HG03469 (cell line): ENCODE results near the gene PLAAT3.
"Not testable (repeated sequence)": the region's sequence is repeated elsewhere in the genome, so short reads cannot be mapped to it uniquely, and the experiment has no call there.

Experiments
- ATAC-seq: cut with Tn5 transposase; IDR thresholded peaks from one replicate; pipeline ENCODE4 v1.9.1; 2021; ENCODE audit warnings: mild to moderate bottlenecking, moderate library complexity, moderate number of reproducible peaks; ENCODE audit not compliant: unreplicated experiment

PLAAT3 gene

DNA sequence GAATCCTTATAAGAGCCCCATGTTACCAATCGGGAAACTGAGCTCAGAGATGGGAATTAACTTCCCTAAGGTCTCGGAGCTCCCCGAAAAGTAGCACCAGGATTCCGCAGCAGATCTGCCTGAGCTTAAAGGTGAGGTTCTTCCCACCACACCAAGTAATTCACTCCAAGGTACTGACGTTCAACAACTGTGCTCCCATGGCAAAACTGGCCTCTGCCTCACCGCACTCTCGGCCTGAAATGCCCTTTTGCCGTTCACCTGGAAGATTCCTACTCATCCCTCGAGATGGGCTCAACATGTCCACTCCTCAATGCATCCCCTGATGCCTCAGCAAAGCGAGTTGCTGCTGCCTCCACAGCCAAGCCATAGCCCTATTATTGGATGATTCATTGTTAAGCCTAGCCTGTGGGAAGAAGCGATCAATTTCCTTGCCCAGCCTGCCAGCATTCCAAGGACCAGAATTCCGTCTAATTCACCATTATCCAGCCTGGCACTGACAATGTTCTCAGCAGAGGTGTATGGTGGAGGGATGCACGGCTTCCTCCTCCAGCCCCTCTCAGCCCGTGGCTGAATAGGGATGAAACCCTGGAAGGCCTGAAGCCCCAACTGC lies 4.2 kb downstream of the PLAAT3 start:
- no peak for ATAC-seq

DNA sequence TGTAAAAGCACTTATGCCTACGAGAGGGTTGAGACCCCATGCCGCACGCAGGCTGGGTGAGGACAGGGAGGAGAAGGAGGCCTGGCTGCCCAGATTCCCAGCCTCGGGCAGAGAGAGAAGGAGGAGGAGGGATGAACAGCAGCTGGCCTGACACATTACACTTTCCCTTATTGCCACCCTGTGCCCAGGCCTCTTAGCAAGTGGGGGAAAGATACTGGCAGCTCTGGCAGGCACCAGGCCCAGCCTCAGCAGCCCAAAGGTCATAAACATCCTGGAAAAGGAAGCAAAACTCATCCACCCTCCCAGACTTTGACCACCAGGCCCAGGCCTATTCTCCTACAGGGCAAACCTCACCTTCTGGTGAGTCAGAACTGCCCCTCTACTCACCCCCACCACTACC lies 4.7 kb downstream of the PLAAT3 start:
- ATAC-seq: no peak

DNA sequence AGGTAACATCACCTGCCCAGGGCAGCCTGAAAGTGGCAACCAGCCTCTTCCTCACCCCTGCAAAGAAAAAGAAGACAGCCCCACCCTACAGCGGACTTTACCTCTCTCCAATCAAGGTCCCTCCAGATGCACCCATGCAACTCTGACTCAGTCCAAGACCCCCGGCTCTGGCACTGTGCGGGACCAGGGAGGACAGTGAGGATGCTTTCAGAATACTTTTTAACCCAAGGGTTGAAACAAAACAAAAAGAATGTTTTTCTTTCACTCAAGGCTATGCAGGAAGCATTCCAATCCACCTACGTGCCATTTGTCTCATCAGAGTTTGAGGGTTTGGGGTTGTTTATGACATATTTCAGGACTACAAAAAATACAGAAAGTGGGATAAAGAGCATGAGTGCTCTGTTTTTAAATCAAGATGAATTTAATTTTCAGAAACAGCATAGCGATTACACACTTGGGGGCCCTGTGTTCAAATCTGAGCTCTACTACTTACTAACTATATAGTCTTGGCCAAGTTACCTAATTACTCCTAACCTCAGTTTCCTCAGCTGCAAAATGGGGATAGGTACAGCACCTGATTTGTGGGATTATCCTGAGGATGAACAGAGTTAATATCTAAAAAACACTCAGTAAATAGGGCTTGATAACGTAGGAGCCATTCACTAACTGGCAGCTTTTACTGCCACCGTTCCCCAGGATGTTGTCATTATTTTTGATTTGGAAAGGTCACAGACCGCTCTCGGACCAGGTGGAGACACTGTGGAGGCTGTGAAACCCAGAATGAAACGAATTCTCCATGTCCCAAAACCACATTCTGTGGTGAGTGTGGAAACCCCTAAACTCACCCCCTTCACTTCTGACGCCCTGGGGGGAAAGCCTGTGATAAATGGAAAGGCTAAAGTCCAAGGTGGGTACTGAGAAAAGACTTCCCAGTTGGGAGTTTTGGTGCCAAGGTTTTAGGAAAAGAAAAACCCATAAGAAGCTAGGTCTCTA lies 5.6 kb downstream of the PLAAT3 start:
- no peak for ATAC-seq

DNA sequence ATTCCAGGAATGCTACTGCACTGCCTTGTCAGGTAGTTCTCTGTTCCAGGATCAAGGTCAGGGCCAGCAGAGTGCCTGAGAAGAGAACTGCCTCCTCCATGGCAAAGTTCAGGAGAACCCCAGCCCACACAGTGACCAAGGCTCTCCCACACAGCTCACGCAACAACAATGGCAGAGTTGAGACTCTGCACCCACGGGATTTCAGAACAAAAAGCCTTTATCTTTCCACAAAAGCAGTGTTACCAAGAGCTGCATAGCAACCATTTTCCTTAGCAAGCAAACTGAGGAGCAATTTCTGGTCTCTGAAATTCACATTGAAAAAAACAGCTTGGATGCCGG lies 11.1 kb downstream of the PLAAT3 start:
- ATAC-seq: no peak

DNA sequence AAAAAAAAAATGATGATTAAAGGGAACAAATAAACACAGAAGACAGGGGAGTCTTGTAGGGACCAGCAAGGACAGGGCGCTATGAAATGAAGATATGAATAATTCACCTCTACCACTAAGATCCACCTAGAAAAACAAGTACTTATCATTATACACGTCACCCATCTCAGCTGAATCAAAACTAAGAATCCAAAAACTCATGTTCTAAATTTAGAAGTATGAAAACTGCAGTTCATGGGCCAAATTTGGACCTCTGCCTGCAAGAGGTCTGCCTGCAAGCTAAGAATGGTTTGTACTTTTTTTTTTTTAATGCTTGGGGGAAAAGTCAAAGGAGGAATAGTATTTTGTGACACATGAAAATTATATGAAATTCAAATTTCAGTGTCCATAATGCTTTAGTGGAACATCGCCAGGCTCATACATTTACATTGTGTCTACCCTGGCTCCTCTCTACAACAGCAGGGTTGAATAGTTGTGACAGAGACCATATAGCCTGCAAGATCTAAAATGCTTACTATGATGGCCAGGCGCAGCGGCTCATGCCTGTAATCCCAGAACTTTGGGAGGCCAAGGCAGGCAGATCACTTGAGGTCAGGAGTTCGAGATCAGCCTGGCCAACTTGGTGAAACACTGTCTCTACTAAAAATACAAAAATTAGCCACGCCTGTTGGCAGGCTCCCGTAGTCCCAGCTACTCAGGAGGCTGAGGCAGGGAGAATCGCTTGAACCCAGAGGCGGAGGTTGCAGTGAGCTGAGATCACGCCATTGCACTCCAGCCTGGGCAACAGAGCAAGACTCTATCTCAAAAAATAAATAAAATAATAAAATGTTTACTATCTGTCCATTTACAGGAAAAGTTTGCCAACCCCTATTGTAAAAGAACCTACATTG lies 11.7 kb downstream of the PLAAT3 start:
- not testable (repeated sequence) for ATAC-seq

DNA sequence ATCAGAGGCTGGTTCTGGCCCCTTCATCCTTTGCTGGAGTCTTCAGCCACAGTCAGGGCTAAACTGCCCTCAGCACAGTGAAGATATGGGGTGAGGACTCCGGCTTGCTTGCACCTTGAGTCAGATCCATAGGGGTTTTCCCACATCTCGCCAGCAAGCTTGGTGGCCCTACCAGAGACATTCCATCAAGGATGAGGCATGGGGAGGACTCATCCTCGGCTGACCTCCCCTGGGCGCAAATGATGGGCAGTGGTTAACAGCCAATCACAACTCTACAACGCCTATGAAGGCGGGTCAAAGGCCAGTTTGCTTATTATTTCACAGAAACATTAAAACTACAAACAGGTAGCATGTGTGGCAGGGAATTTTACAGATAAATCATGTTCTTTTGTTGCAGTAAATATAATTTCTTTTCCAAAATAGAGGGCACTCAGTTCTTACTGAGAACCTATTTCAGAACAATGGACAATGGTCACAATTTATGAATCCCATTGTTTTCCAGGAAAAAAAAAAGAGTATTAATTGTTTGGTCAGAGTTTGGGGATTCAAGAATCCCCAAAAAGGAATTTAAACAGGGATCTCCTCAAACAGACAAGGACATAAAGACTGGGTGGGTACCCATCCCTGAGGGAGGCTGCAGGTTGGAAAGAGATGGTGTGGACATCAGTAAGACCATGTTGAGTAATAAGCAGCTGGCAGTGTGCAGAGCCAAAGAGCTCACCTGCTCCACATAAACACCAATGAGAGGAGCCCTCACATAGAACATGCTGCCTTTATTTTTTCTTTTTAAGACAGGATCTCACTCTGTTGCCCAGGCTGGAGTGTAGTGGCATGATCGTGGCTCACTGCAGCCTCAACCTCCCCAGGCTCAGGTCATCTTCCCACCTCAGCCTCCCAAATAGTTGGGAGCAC lies 14.8 kb downstream of the PLAAT3 start:
- no peak for ATAC-seq

DNA sequence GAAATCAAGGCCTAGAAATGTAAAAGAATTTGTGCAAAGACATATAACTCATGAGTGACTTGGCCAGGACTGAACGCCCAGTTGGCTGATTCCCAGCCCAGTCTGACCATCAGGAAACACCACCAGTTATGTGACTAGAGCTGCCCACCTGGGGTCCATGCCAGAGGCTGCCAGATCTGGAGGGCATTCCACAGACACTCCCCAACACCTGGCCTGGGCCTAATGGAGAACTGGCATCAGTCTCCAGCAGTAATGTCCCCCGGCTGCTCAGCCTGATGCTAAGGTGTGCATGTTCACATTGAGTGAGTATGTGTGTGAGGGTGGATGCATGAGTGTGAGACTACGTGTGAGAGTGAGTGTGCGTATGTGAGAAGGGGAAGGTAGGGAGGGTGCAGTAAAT lies 15.7 kb downstream of the PLAAT3 start:
- no peak for ATAC-seq

DNA sequence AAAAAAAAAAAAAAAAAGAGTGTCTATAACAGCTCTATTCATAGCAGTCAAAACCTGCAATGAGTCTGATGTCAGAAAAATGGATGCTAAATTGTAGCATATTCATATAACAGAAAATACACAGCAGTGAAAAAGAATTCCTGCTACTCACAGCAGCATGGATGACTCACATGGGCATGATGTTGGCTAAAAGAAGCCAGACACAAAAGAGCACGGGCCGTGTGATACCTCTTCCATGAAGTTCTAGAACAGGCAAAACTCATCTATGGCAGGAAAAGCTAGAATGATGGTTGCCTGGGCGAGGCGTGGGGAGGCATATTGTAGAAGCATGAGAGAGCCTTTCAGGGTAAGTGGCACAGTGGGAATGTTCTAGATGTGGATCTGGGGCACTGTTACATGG lies 18.9 kb downstream of the PLAAT3 start:
- ATAC-seq: no peak

DNA sequence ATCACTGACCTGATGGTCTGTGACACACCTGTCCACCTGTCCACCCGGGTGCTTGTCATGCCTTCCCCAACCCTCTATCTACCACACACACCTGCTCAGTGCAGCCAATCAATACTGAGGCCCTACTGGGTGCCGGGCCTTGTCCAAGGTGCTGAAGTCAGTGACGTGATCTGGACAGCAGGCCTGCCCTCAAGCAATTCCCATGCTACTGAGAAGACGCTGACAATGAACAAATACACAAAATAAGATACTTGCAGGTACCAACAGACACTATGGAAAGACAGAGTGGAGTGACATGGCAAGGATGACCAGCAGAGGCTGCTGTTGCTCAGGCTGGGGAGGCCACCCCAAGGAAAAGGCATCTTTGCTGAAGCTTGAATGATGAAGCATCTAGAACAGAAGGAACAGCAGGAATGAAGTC lies 21.2 kb downstream of the PLAAT3 start:
- no peak for ATAC-seq

DNA sequence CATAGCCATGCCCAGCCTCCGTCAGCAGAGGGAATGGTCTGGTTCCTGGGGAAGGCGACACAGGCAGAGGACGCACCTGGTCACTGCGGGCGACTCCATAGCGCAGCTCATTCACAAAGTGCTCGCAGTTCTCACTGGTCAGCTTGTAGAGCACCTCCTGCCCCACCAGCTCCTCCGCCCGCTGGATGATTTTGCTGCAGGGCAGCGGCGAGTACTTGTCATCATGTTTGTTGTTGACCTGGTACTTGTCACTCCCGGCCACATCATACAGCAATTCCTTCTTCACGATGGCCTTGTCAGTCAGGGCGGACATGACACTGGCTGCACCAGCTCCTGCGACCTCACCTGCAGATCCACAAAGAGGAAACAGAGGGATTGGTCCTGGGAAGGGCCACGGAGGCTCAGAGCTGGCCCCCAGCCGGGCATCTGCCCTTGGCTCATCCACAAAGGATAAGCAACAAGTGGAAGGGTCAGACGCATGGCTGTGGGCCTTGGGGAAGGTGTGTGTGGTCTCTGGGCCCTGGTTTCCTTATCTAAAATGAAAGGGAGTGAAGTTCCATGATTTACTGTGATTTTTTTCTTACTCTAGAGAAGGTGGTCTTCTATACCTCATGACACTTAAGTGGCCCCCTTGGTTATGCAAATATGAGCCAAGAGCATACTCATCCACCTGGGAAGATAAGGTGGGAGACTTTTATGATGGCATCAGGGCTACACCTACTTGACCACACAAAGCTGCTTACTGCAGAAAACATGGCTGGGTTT lies 24.0 kb downstream of the PLAAT3 start:
- no peak for ATAC-seq

DNA sequence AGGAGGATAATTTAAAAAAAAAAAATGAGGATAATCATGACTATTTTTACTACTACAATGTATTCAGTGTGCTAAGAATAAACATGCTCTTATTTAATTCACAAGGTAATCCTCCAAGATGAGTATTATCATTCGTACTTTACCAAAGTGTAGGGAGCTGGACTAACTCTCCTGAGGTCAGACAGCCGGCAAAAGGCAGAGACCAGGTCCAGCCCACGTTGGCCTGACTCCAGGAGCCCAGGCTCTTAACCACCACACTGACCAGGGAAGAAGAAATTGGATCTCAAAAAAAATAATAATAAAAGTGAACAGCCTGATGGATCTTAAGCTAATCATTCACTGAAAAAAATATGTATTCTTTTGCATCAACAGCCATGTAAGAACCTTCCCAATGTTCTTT lies 25.2 kb downstream of the PLAAT3 start:
- no peak for ATAC-seq

DNA sequence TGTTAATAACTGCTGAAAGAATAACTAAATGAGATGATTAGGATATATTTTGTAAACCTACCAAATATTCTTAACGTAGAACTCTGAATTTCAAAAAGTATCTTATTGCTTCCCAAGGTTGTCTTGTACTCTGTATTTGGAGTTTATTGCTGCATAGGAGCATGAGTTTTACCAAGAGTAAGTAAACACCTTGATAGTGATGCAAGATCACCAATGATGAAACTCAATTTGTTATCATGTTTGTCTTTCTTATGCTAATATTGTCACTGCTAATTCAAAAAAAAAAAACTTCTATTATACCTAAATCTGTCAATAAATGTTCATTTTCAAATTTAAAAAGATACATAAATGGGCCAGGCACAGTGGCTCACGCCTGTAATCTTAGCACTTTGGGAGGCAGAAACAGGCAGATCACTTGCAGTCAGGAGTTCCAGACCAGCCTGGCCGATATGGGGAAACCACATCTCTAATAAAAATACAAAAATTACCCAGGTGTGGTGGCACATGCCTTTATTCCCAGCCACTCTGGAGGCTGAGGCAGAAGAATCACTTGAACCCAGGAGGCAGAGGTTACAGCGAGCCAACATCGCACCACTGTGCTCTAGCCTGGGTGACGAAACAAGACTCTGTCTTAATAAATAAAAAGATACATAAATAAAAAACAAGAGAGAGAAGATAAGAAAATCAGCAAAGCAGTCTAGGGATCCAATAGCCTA lies 27.6 kb downstream of the PLAAT3 start:
- ATAC-seq: no peak

DNA sequence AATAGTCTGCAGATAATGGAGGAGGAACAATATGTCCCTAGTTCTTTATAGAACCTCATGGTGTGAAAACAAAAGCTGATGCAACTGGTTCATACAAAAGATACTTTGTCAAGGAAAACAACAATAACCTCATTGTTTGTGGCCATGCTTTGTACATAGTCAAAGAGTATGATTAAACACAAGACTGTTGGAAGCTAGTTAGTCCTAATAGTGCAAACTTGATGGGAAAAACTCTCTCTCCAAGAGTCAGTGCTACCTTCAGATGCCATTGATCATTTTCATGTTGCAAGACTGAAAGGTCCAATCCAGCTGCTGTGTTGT lies 30.9 kb downstream of the PLAAT3 start:
- no peak for ATAC-seq

DNA sequence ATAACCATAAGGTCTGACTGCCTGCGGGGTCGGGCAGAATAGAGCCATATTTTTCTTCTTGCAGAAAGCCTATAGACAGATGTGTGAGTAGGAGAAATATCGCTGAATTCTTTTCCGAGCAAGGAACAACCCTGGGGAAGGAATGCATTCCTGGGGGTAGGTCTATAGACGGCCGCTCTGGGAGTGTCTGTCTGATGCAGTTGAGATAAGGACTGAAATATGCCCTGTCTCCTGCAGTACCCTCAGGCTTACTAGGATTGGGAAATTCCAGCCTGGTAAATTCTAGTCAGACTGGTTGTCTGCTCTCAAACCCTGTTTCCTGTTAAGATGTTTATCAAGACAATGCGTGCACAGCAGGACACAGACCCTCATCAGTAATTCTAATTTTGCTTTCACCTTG lies 33.0 kb downstream of the PLAAT3 start:
- ATAC-seq: not testable (repeated sequence)

DNA sequence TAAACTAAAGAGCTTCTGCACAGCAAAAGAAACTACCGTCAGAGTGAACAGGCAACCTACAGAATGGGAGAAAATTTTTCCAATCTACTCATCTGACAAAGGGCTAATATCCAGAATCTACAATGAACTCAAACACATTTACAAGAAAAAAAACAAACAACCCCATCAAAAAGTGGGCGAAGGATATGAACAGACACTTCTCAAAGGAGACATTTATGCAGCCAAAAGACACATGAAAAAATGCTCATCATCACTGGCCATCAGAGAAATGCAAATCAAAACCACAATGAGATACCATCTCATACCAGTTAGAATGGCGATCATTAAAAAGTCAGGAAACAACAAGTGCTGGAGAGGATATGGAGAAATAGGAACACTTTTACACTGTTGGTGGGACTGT lies 35.4 kb downstream of the PLAAT3 start:
- ATAC-seq: not testable (repeated sequence)

DNA sequence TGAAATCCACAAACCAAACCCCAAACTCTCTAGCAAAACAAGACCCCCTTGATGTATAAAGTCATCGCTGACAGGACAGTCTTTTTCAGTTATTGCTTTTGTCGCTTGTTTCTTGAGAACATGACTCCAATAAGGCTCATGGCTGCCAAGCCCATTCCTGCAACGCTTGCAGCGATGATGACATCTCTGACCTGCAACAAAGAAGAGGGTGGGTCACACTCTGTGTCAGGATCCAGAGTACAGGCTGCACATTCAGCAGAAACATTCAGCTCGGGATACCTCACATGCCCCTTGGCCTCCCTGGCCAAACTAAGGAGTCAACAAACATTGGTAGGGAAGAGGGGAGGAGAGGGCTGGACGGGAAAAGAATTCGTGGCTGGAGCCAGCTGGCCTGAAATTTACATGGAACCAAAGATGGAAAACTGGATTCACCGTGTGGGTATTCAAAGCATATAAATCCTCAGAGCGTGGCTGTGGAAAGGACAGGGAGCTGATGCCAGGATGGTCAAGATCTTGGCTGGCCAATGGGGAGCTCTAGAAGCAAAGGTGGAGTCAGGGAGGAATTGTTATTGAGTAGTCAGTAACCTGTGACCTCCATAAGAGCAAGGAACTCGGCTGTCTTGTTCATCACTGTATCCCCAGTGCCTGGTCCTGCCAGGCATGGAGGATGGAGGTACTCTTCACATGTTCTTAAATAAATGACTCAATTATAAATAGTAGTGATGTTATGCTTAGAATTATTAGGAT lies 39.2 kb downstream of the PLAAT3 start:
- ATAC-seq: no peak

DNA sequence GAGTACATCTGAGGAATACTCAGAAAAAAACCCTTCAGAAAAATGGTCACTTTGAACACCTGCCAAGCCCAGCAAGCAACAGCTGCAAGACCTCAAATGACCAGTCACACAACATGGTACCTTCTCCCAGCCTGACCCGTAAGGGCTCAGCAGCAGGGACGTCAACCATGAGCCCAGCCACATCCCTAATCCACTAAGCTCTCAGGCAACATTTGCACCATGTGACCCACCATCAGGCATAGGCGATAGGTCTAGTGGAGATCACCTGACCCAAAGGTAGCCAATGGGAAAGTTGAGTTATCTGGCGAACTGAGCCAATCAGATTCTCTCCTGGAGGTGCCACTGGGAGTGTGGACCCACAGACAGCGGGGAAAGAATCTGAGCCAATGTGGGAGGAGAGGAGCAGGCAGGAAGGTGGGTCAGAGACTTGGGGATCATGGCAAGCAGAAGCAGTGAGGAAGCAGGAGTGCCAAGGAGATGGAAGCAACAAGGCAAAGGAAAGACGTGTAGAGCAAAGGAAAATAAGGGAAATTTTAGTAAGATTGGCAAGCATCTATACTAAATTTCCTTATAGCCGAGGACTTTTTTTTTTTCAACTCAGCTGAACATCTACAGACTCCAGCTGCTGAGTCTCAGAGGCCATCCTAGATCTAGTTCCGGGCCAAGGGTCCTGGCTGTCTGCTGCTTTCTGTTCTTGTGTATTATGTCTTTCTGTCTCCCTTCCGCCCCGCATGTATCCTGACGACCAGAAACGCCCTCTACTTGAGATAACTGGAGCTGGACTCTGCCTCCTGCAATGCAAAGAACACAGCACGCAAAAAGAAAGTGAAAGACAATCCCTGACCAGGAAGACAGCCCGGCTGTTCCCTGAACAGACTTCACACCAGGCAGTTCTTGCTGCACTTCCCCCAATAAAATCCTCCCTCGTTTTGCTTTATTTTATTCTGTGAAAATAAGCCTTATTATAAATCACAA lies 40.1 kb downstream of the PLAAT3 start:
- ATAC-seq: no peak
